Astrocyte (in vitro differentiated cells and primary cell): ENCODE data around the gene FMNL1. TPM values are rescaled to one million over a fixed set of nuclear protein-coding genes. Genes with fewer than 3 reads are reported as not detected.

Source experiments
- DNase-seq: peaks from one replicate; pipeline ENCODE4 v3.0.0-alpha.2; 2010; ENCODE audit warnings: low read depth
- FAIRE-seq: peaks from 2 replicates; lab custom pipeline; 2011; peaks lifted over from hg19 to GRCh38; lab: Jason Lieb, UNC
- H2AFZ ChIP-seq: 2 replicates; pipeline ENCODE4 v1.6.0; 2012; ENCODE audit warnings: low read depth, low read length, inconsistent platforms
- H3K27ac ChIP-seq: 2 replicates; pipeline ENCODE4 v1.5.1; 2011; ENCODE audit warnings: low read depth, low read length, inconsistent platforms
- H3K27me3 ChIP-seq: 2 replicates; pipeline ENCODE4 v1.6.0; 2011; ENCODE audit warnings: low read length, inconsistent platforms; ENCODE audit not compliant: insufficient read depth
- H3K36me3 ChIP-seq: 2 replicates; pipeline ENCODE4 v1.5.1; 2011; ENCODE audit warnings: low read length, inconsistent platforms; ENCODE audit not compliant: insufficient read depth
- H3K4me1 ChIP-seq: 2 replicates; pipeline ENCODE4 v1.5.1; 2011; ENCODE audit warnings: low read length, inconsistent platforms; ENCODE audit not compliant: insufficient read depth
- H3K4me2 ChIP-seq: 2 replicates; pipeline ENCODE4 v1.6.0; 2012; ENCODE audit warnings: low read length, inconsistent platforms
- H3K4me3 ChIP-seq: 2 replicates; pipeline ENCODE4 v1.5.1; 2011; ENCODE audit warnings: low read depth, mild to moderate bottlenecking, low read length, inconsistent platforms; ENCODE audit not compliant: insufficient read depth
- H3K79me2 ChIP-seq: 2 replicates; pipeline ENCODE4 v1.6.0; 2012; ENCODE audit warnings: mild to moderate bottlenecking, low read length, inconsistent platforms; ENCODE audit not compliant: insufficient read depth
- H3K9ac ChIP-seq: 2 replicates; pipeline ENCODE4 v1.6.0; 2012; ENCODE audit warnings: mild to moderate bottlenecking, low read length, inconsistent platforms
- H3K9me3 ChIP-seq: 2 replicates; pipeline ENCODE4 v1.5.1; 2012; ENCODE audit warnings: low read depth, mild to moderate bottlenecking, low read length, inconsistent platforms; ENCODE audit not compliant: insufficient read depth
- H4K20me1 ChIP-seq: 2 replicates; pipeline ENCODE4 v1.6.0; 2012; ENCODE audit warnings: low read length, inconsistent platforms; ENCODE audit not compliant: insufficient read depth
- H3K27ac Mint-ChIP-seq: one replicate; pipeline ENCODE4 v1.8.0; 2021; ENCODE audit warnings: mild to moderate bottlenecking, mixed read lengths; ENCODE audit not compliant: unreplicated experiment
- H3K27me3 Mint-ChIP-seq: one replicate; pipeline ENCODE4 v1.8.0; 2021; ENCODE audit warnings: low read depth, mixed read lengths; ENCODE audit not compliant: unreplicated experiment
- H3K36me3 Mint-ChIP-seq: one replicate; pipeline ENCODE4 v1.8.0; 2021; ENCODE audit warnings: low read depth, mixed read lengths; ENCODE audit not compliant: unreplicated experiment
- H3K4me1 Mint-ChIP-seq: one replicate; pipeline ENCODE4 v1.8.0; 2021; ENCODE audit warnings: low read depth, mixed read lengths; ENCODE audit not compliant: unreplicated experiment
- H3K4me3 Mint-ChIP-seq: one replicate; pipeline ENCODE4 v1.8.0; 2021; ENCODE audit warnings: mild to moderate bottlenecking, moderate library complexity, mixed read lengths; ENCODE audit not compliant: unreplicated experiment
- H3K9me3 Mint-ChIP-seq: one replicate; pipeline ENCODE4 v1.8.0; 2021; ENCODE audit warnings: mild to moderate bottlenecking, mixed read lengths; ENCODE audit not compliant: unreplicated experiment
- CTCF ChIP-seq: IDR thresholded peaks from 2 replicates; pipeline ENCODE4 v1.5.1; 2011; ENCODE audit warnings: low read depth, mild to moderate bottlenecking, inconsistent platforms, low read length, moderate library complexity; ENCODE audit not compliant: insufficient read depth
- EZH2 ChIP-seq: IDR thresholded peaks from 2 replicates; pipeline ENCODE4 v1.6.1; 2012; ENCODE audit warnings: mild to moderate bottlenecking, low read length, inconsistent platforms; ENCODE audit not compliant: insufficient read depth
- total RNA-seq: library from RNA; stranded (reverse); gene quantifications from 2 replicates; pipeline ENCODE4 v1.2.1, GENCODE V29; 2021

FMNL1 gene
- total RNA-seq, 1 donor from 2014 or later: 4.0 TPM

DNA sequence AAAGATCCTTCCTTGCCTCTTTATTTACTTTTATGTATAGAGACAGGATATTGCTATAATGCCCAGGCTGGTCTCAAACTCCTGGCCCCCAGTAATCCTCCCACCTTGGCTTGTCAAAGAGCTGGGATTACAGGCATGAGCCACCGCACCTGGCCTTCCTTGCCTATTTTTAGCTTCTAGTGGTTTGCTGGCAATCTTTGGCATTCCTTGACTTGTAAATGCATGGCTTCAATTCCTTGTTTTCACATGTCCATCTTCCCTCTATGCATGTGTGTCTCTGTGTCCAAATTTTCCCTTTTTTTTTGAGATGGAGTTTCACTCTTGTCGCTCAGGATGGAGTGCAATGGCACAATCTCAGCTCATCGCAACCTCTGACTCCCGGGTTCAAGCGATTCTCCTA lies 37.5 kb upstream of the FMNL1 start:
- no peaks in the 10 kb centered on the region for H3K27me3 Mint-ChIP-seq
- H3K4me1 Mint-ChIP-seq: peaks cover 5% of the 10 kb centered on the region
- H3K4me3 ChIP-seq: no peak overlapping the region
- TF ChIP-seq EZH2 (no peak), CTCF (no peak)
- no peaks in the 10 kb centered on the region for H3K79me2 ChIP-seq
- no peak overlapping the region for H3K27ac ChIP-seq
- no peak overlapping the region for H2AFZ ChIP-seq
- H3K9me3 Mint-ChIP-seq: no peaks in the 10 kb centered on the region
- no peak overlapping the region for H3K4me3 Mint-ChIP-seq
- no peaks in the 10 kb centered on the region for H3K36me3 ChIP-seq
- no peaks in the 10 kb centered on the region for H3K9me3 ChIP-seq
- H3K9ac ChIP-seq: no peak overlapping the region
- DNase-seq: no peak
- no peak overlapping the region for H3K27ac Mint-ChIP-seq
- no peaks in the 10 kb centered on the region for H3K27me3 ChIP-seq
- H4K20me1 ChIP-seq: no peaks in the 10 kb centered on the region
- no peak overlapping the region for H3K4me2 ChIP-seq
- no peaks in the 10 kb centered on the region for H3K36me3 Mint-ChIP-seq
- no peaks in the 10 kb centered on the region for H3K4me1 ChIP-seq
- no peak for FAIRE-seq

DNA sequence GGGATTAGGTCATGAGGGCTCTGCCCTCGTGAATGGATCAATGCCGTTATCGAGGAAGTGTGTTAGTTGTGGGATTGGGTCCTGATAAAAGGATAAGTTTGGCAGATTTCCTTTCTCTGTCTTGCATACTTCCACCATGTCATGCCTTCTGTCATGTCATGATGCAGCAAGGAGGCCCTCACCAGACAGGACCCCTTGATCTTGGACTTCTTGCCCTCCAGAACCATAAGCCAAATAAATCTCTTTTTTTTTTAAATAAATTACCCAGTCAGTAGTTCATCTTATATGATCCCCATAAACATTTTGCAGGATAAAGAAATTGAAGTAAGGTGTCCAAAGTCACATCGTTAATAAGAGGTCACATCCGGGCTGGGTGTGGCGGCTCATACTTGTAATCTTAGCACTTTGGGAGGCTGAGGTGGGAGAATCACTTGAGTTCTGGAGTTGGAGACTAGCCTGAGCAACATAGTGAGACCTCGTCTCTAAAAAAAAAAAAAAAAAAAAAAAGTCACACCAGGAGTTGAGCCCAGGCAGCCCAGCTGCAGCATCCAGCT lies 34.8 kb upstream of the FMNL1 start:
- Mint-ChIP-seq H3K9me3 (no peaks in the 10 kb centered on the region), H3K27ac (no peak overlapping the region), H3K36me3 (no peaks in the 10 kb centered on the region), H3K4me3 (no peak overlapping the region), H3K27me3 (no peaks in the 10 kb centered on the region), H3K4me1 (peaks cover 5% of the 10 kb centered on the region)
- TF ChIP-seq EZH2: no peak
- TF ChIP-seq CTCF: no peak
- DNase-seq (no peak), FAIRE-seq (no peak)
- Histone ChIP-seq H3K9ac (no peak overlapping the region), H3K4me2 (no peak overlapping the region), H3K4me1 (no peaks in the 10 kb centered on the region), H3K79me2 (no peaks in the 10 kb centered on the region), H3K9me3 (no peaks in the 10 kb centered on the region), H2AFZ (no peak overlapping the region), H3K4me3 (no peak overlapping the region), H3K36me3 (no peaks in the 10 kb centered on the region), H3K27ac (no peak overlapping the region), H3K27me3 (no peaks in the 10 kb centered on the region), H4K20me1 (no peaks in the 10 kb centered on the region)

DNA sequence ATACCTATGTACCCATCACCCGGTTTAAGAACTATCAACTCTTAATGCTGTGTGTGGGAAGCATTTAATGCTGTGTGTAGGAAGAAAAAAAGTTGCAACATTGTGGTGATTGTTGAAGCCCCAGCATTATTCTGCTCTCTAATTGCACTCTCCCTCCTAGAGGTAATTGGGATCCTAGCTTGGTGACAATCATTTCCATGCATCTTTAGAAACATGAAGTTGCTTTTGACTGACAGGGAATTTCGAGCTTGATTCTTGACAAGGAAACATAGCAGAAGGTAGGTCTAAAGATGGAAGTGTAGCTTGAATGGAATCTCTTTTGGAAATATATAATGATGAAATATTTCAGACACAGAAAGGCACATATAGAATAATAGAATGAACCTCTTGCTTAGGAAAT lies 32.7 kb upstream of the FMNL1 start:
- H3K9me3 Mint-ChIP-seq: no peaks in the 10 kb centered on the region
- H3K4me1 Mint-ChIP-seq: peaks cover 3% of the 10 kb centered on the region
- Histone ChIP-seq H3K4me1 (no peaks in the 10 kb centered on the region), H3K4me2 (no peak overlapping the region), H3K4me3 (no peak overlapping the region), H3K79me2 (no peaks in the 10 kb centered on the region), H4K20me1 (no peaks in the 10 kb centered on the region), H3K27me3 (no peaks in the 10 kb centered on the region), H3K9me3 (no peaks in the 10 kb centered on the region), H2AFZ (no peak overlapping the region), H3K9ac (no peak overlapping the region), H3K36me3 (no peaks in the 10 kb centered on the region), H3K27ac (no peak overlapping the region)
- FAIRE-seq: no peak
- peaks cover 2% of the 10 kb centered on the region for H3K27me3 Mint-ChIP-seq
- no peaks in the 10 kb centered on the region for H3K36me3 Mint-ChIP-seq
- H3K27ac Mint-ChIP-seq: no peak overlapping the region
- DNase-seq: no peak
- no peak overlapping the region for H3K4me3 Mint-ChIP-seq
- TF ChIP-seq EZH2 (no peak), CTCF (no peak)
